H4 (cell line): ENCODE results near the gene EHHADH. TPM values are rescaled to one million over a fixed set of nuclear protein-coding genes. Genes with fewer than 3 reads are reported as not detected.

Experiments
- DNase-seq: peaks from one replicate; pipeline ENCODE4 v3.0.0-alpha.2; 2015; ENCODE audit warnings: low spot score
- total RNA-seq: library from RNA; depleted of rRNA; stranded (reverse); fragments of >200 nt; shearing (Covaris generic); gene quantifications from 2 replicates; pipeline ENCODE4 v1.2.3, GENCODE V29; 2014; rRNA removed

Gene EHHADH
- total RNA-seq, 1 experiment from 2014 or later: 3.6 TPM

DNA sequence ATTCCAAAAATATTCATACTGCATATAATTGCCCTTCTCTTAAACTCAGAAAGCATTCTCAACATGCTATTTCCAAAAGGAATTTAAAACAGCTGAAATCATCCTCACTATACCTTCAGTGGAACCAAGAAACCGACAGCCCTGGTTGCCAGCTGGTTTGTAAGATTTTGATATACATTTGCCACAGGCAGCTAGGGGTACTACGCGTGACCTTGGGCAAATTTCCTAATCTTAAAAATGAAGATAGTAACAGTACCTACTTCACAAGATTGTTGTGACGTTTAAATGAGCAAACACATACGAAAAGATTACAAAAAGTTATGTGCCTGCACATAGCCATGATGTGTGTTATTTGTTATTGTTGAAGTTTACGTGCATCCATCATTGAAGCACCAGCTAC lies 108.3 kb downstream of the EHHADH start:
- no peak for DNase-seq

DNA sequence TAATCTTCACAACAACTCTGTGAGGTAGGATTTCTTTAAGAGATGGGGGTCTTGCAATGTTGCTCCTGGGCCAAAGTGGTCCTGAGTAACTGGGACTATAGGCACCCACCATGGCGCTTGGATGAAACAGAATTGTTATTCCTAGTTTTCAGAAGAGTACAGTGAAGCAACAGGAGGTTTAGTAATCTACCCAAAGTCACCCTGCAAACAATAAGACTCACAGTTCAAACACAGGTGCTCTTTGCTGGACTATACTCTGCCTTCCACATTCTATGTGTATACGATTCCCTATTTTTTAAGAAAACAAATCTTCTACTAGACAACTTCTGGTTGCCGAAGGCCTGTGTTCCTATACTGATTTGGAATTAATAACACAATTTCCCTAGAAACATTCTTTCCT lies 109.1 kb downstream of the EHHADH start:
- no peak for DNase-seq

Other genes starting within 250 kb of the EHHADH start
- gene C3orf70, start 101.0 kb downstream of the EHHADH start, total RNA-seq: 1.3 and 2.8 TPM in 2 replicates
- 34.3 and 47.7 TPM in 2 replicates for gene MAP3K13, start 109.1 kb upstream of the EHHADH start, total RNA-seq
- gene TMEM41A, start 245.0 kb upstream of the EHHADH start, total RNA-seq: 11.5 and 14.1 TPM in 2 replicates